ENCODE data around the gene ATG9B.

DNA sequence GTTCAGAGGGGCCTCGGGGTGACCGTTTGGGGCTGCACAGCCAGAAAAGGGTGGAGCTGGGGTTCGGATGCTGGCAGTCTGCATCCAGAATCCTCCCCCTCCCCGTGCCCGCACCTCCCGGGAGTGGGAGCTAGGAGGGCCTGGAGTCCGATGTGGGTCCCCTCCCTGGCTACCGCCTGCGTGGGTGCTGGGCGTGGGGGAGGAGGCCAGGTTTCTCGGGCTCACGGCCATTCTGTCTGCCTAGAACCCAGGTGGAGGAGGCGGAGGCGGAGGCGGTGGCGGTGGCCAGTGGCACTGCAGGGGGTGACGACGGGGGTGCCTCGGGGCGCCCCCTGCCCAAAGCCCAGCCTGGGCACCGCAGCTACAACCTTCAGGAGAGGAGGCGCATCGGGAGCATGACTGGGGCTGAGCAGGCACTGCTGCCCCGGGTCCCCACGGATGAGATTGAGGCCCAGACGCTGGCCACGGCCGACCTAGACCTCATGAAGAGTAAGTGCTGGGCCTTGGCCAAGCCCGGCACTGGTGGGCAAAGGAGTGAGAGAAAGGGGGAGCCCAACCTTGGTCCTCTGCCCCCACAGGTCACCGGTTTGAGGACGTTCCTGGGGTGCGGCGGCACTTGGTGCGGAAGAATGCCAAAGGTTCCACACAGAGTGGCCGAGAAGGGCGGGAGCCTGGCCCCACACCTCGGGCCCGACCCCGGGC lies 42.1 kb upstream of the ATG9B start:
- TF ChIP-seq RFX5 (IDR thresholded peaks at IDR 0.05) (no peak), HDAC2 (IDR thresholded peaks at IDR 0.05) (no peak)
- TF ChIP-seq, protein P1, sequence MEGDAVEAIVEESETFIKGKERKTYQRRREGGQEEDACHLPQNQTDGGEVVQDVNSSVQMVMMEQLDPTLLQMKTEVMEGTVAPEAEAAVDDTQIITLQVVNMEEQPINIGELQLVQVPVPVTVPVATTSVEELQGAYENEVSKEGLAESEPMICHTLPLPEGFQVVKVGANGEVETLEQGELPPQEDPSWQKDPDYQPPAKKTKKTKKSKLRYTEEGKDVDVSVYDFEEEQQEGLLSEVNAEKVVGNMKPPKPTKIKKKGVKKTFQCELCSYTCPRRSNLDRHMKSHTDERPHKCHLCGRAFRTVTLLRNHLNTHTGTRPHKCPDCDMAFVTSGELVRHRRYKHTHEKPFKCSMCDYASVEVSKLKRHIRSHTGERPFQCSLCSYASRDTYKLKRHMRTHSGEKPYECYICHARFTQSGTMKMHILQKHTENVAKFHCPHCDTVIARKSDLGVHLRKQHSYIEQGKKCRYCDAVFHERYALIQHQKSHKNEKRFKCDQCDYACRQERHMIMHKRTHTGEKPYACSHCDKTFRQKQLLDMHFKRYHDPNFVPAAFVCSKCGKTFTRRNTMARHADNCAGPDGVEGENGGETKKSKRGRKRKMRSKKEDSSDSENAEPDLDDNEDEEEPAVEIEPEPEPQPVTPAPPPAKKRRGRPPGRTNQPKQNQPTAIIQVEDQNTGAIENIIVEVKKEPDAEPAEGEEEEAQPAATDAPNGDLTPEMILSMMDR (IDR thresholded peaks at IDR 0.05) = no peak

Measured in A549 (cell line).